Activated CD4-positive, alpha-beta T cell treated with anti-CD3 and anti-CD28 coated beads, Interleukin-2, amount 50 U/mL, for 24 hours (primary cell): Measurements from ENCODE around the gene MMP17.

Experiments used
- DNase-seq, 2 donors: peaks; one replicate each; pipeline ENCODE4 v3.0.0-alpha.2; 2020; ENCODE audit warnings: low read depth in 1 of 2, low spot score in 1 of 2

The MMP17 gene

DNA sequence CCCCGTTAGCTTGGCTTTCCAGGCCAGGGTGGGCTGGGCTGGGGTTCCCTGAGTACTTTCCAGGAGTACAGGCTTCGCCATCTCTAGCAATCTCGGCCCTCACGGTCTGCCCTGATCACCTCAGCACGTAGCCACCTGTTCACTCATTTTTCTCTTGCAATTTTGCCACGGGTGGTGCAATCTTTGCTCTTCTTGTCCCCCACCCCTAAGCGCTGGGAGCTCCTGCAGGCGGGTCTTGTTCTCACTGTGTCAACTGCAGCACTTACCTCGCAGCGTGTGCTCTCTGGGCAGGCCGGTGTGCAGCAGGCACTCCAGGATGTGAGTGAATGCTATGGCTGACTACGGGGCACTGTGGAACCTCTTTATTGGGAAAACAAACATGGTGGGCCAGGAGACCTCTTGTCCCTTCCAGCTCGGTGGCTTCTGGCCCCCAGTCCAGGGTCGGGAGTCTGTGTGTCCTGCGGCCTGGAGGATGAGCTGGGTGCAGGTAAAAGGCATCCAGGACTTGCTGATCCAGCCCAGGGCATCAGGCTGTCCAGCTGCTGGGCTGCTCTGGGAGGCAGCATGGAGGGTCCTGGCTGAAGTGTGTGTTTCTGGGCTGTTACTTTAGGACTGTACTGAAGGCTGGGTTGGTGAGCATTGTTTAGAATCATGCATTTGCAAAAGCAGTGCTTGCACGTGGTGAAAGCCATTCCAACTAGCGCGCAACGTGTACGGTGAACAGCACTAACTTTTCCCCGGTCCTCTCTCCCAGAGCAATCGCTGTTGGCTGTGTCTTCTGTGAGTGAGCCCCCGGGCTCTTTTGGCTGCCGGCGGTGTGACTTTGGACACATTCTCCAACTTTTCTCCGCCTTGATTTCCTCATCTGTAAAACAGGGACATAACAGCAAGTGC is 64.8 kb downstream of the MMP17 start:
- DNase-seq: no peak

GRCh38 chr12:131893605-131894312 is 65.6 kb downstream of the MMP17 start:
- DNase-seq: no peak

- peak; percentile 85 to 90 for DNase-seq
Observed at GRCh38 chr12:131894313-131894860, 66.2 kb downstream of the MMP17 start, which contains the start of gene ULK1. Gene ULK1 (plus strand): TSS chr12:131894622. CDS start chr12:131895002, 380 bp downstream.

GRCh38 chr12:131894981-131895639 is 66.9 kb downstream of the MMP17 start:
- no peak for DNase-seq

- no peak for DNase-seq
Observed at GRCh38 chr12:131895640-131896079, 67.5 kb downstream of the MMP17 start.

DNA sequence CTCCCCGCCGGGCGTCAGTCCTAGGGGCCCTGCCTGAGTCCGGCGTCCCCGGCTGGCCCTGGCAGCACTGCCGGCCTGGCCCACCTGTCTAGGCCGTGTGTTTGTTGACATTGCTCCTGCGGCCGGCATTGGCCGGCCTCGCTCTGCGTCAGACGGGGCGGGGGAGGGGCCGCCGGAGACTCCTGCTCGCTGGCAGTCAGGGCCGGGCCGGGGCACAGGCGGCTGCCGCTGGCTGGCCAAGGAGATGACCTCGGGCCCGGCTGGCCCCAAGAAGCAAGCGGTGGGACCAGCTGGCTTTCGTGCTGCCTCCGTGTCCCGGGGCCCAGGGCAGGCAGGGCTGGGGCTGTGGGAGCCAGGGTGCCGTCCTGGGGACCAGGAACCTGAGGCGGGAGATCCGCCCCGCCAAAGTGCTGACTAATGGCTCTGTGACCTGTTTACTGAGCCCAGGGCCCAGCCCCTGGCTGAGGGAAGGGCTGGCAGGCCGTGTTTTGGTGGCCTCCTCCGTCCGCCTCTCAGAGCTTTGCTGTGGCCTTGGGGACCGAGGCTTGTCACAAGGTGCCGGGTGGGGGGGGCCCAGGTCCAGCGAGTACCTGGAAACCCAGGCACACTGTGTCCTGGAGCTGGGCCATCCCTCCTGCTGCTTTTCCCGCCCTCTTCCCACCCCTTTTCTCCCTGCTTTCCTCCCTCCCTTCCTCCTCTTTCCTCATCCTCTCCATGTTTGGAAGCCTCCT is 68.1 kb downstream of the MMP17 start:
- peak; percentile 38 to 44 for DNase-seq

DNA sequence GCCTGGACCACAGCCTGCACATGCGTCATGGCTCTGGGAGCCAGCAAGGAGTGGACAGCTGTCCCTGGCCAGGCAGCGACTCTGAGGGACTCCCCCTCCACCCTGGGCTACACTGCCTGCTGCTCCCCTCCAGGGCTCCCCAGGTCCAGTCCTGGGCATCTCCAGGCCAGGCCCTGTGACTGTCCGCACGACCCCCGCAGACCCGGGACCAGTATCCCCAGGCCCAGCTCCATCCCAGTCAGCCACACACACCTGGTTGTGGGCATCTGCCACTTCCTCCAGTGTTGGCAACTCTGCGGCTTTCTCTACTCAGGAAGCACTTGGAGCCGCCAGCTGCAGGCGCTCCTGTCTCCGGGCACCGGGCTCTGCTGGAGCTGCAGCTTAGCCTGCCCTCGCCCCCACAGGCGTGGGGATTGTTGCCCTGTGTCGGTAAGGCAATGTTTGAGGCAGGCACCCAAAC is 68.6 kb downstream of the MMP17 start:
- no peak for DNase-seq

GRCh38 chr12:131897276-131897675 is 69.1 kb downstream of the MMP17 start:
- no peak for DNase-seq

DNA sequence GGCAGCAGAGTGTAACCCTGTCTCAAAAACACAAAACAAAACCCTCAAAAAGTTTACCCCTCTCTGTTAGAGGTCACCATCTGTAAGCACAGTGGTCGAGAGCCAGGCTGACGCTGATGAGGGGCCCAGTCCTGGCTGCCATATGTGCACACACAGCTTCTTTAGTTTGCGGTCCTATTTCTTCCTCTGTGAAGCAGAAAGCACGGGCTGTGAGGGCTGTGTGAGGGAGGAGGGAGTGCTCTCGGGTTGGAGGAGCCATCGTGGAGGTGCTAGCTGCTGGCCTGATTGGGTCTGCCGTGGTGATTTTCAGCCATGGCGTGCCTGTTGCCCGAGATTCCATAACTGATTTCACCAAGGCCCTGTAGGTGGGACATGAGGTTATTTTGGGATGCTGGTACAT is 69.7 kb downstream of the MMP17 start:
- DNase-seq: no peak

DNA sequence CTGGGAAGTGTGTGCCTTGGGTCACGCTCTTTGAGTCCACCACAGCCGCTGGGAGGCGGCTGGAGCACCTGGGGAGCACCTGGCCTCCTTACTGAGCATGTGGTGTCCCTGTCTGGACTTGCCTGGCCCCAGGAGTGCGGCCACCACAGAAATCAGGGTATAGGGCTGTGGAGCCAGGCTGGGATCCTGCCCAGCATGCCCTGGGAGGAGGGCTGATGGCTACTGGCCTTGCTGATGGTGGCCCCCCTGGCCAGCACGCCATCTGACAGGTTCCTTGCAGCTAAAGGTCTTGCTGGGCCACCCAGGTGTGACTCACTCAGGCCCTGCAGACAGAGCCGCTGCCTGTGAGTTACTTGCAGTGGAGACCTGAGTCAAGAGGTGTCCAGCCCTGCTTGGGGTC is 72.2 kb downstream of the MMP17 start:
- no peak for DNase-seq
